Adipocyte (in vitro differentiated cells): ENCODE measurements around the gene LEPROT.

ENCODE experiments used
- DNase-seq: peaks from one replicate; pipeline ENCODE4 v3.0.0-alpha.2; 2015; ENCODE audit warnings: low read depth
- H3K27me3 ChIP-seq: replicated peaks from 2 replicates; pipeline ENCODE4 v1.7.0; 2013; ENCODE audit warnings: mild to moderate bottlenecking, low read length, moderate library complexity; ENCODE audit not compliant: control insufficient read depth, insufficient read depth
- H3K36me3 ChIP-seq: 2 replicates; pipeline ENCODE4 v1.7.0; 2013; ENCODE audit warnings: low read length, mild to moderate bottlenecking, moderate library complexity; ENCODE audit not compliant: control insufficient read depth, insufficient read depth, severe bottlenecking
- H3K4me1 ChIP-seq: 2 replicates; pipeline ENCODE4 v1.7.0; 2013; ENCODE audit warnings: mild to moderate bottlenecking, low read length, moderate library complexity; ENCODE audit not compliant: control insufficient read depth, insufficient read depth
- H3K4me3 ChIP-seq: 2 replicates; pipeline ENCODE4 v1.7.0; 2013; ENCODE audit warnings: mild to moderate bottlenecking, low read length, moderate library complexity
- H3K9ac ChIP-seq: 2 replicates; pipeline ENCODE4 v1.7.0; 2013; ENCODE audit warnings: mild to moderate bottlenecking, low read length, moderate library complexity
- H3K9me3 ChIP-seq: 2 replicates; pipeline ENCODE4 v1.7.0; 2013; ENCODE audit warnings: mild to moderate bottlenecking, low read length, moderate library complexity; ENCODE audit not compliant: control insufficient read depth

LEPROT gene

GRCh38 chr1:65393347-65393746 is 27.1 kb upstream of the LEPROT start:
- H3K4me3 ChIP-seq: no peak overlapping the region
- no peak overlapping the region for H3K9ac ChIP-seq
- H3K27me3 ChIP-seq: no peaks in the 10 kb centered on the region
- peak; percentile 58 for DNase-seq
- peaks cover 23% of the 10 kb centered on the region for H3K36me3 ChIP-seq
- H3K4me1 ChIP-seq: peaks cover 15% of the 10 kb centered on the region
- H3K9me3 ChIP-seq: no peaks in the 10 kb centered on the region

- Histone ChIP-seq H3K9me3 (no peaks in the 10 kb centered on the region), H3K4me1 (peaks cover 15% of the 10 kb centered on the region), H3K4me3 (no peak overlapping the region), H3K27me3 (no peaks in the 10 kb centered on the region), H3K9ac (no peak overlapping the region), H3K36me3 (peaks cover 21% of the 10 kb centered on the region)
- DNase-seq: no peak
Observed at GRCh38 chr1:65393928-65394327, 26.5 kb upstream of the LEPROT start.

GRCh38 chr1:65395887-65396612 is 24.4 kb upstream of the LEPROT start:
- DNase-seq: peak; percentile 36
- H3K4me1 ChIP-seq: peaks cover 15% of the 10 kb centered on the region

GRCh38 chr1:65398083-65398482 is 22.4 kb upstream of the LEPROT start:
- DNase-seq: no peak
- H3K4me1 ChIP-seq: peaks cover 20% of the 10 kb centered on the region
- H3K9me3 ChIP-seq: no peaks in the 10 kb centered on the region
- peaks cover 8% of the 10 kb centered on the region for H3K36me3 ChIP-seq
- no peak overlapping the region for H3K9ac ChIP-seq
- no peaks in the 10 kb centered on the region for H3K27me3 ChIP-seq
- H3K4me3 ChIP-seq: no peak overlapping the region

More at GRCh38 chr1:65395887-65396612, 24.4 kb upstream of the LEPROT start:
- H3K36me3 ChIP-seq: peaks cover 11% of the 10 kb centered on the region
- no peaks in the 10 kb centered on the region for H3K27me3 ChIP-seq
- H3K9ac ChIP-seq: no peak overlapping the region
- no peak overlapping the region for H3K4me3 ChIP-seq
- no peaks in the 10 kb centered on the region for H3K9me3 ChIP-seq

GRCh38 chr1:65399003-65399402 is 21.5 kb upstream of the LEPROT start:
- Histone ChIP-seq H3K27me3 (no peaks in the 10 kb centered on the region), H3K4me1 (peaks cover 13% of the 10 kb centered on the region), H3K9ac (no peak overlapping the region), H3K4me3 (no peak overlapping the region), H3K9me3 (no peaks in the 10 kb centered on the region), H3K36me3 (peaks cover 8% of the 10 kb centered on the region)
- no peak for DNase-seq

GRCh38 chr1:65401612-65402011 is 18.9 kb upstream of the LEPROT start:
- no peak for DNase-seq
- Histone ChIP-seq H3K9ac (no peak overlapping the region), H3K36me3 (no peaks in the 10 kb centered on the region), H3K9me3 (no peaks in the 10 kb centered on the region), H3K4me1 (peaks cover 5% of the 10 kb centered on the region), H3K4me3 (no peak overlapping the region), H3K27me3 (no peaks in the 10 kb centered on the region)

- H3K9ac ChIP-seq: no peak overlapping the region
- peaks cover 3% of the 10 kb centered on the region for H3K36me3 ChIP-seq
- DNase-seq: peak; percentile 46
Observed at GRCh38 chr1:65404941-65405340, 15.5 kb upstream of the LEPROT start.

GRCh38 chr1:65407877-65408276 is 12.6 kb upstream of the LEPROT start:
- no peak overlapping the region for H3K9ac ChIP-seq
- no peak for DNase-seq
- H3K9me3 ChIP-seq: no peaks in the 10 kb centered on the region
- no peaks in the 10 kb centered on the region for H3K4me1 ChIP-seq
- H3K4me3 ChIP-seq: no peak overlapping the region
- H3K27me3 ChIP-seq: no peaks in the 10 kb centered on the region
- peaks cover 3% of the 10 kb centered on the region for H3K36me3 ChIP-seq

More at GRCh38 chr1:65404941-65405340, 15.5 kb upstream of the LEPROT start:
- Histone ChIP-seq H3K27me3 (no peaks in the 10 kb centered on the region), H3K4me1 (peaks cover 5% of the 10 kb centered on the region), H3K4me3 (no peak overlapping the region), H3K9me3 (no peaks in the 10 kb centered on the region)

GRCh38 chr1:65409314-65409713 is 11.2 kb upstream of the LEPROT start:
- Histone ChIP-seq H3K4me3 (no peak overlapping the region), H3K9me3 (no peaks in the 10 kb centered on the region), H3K4me1 (no peaks in the 10 kb centered on the region), H3K36me3 (peaks cover 3% of the 10 kb centered on the region), H3K9ac (no peak overlapping the region), H3K27me3 (no peaks in the 10 kb centered on the region)
- DNase-seq: peak; percentile 34

GRCh38 chr1:65409816-65410326 is 10.6 kb upstream of the LEPROT start:
- DNase-seq: no peak
- Histone ChIP-seq H3K27me3 (no peaks in the 10 kb centered on the region), H3K36me3 (peaks cover 3% of the 10 kb centered on the region), H3K9me3 (no peaks in the 10 kb centered on the region), H3K4me1 (no peaks in the 10 kb centered on the region), H3K4me3 (no peak overlapping the region), H3K9ac (no peak overlapping the region)

GRCh38 chr1:65412256-65412983 is 8.0 kb upstream of the LEPROT start:
- no peaks in the 10 kb centered on the region for H3K9me3 ChIP-seq
- H3K9ac ChIP-seq: no peak overlapping the region
- peaks cover 3% of the 10 kb centered on the region for H3K36me3 ChIP-seq
- no peaks in the 10 kb centered on the region for H3K4me1 ChIP-seq
- H3K27me3 ChIP-seq: no peaks in the 10 kb centered on the region
- H3K4me3 ChIP-seq: no peak overlapping the region
- no peak for DNase-seq
